IMR-90 (cell line): Measurements from ENCODE around the gene CTNND2. TPM values are rescaled to one million over a fixed set of nuclear protein-coding genes. Genes with fewer than 3 reads are reported as not detected.

Experiments
- ATAC-seq: fragments of 200-7000 bp; cut with Tn5 transposase; 2 replicates; pipeline ENCODE4 v1.9.1; 2020; ENCODE audit warnings: low read depth, mild to moderate bottlenecking, moderate library complexity
- BruUV-seq: library from RNA; stranded (reverse); fragments of 400-500 nt; replicated peaks from 2 replicates; lab custom pipeline; 2021; lab: Mats Ljungman, UMichigan
- CTCF ChIA-PET: fragments of 300-600 bp; formaldehyde crosslinking; extraction: SDS; loops from one replicate; lab custom pipeline; 2021; ENCODE audit warnings: antibody characterized with exemption; lab: Yijun Ruan, JAX
- POLR2A ChIA-PET: fragments of 300-600 bp; sonication (Branson Sonifier 250); formaldehyde crosslinking; loops from one replicate; lab custom pipeline; 2022; ENCODE audit warnings: antibody characterized with exemption; ENCODE audit not compliant: unreplicated experiment; lab: Charles Lee
- DNase-seq: peaks from one replicate; pipeline ENCODE4 v3.0.0; 2013
- H2AFZ ChIP-seq: replicated peaks from 2 replicates; pipeline ENCODE3; 2013; ENCODE audit warnings: low read length, mild to moderate bottlenecking; ENCODE audit not compliant: poor library complexity
- H2AK5ac ChIP-seq: 2 replicates; pipeline ENCODE4 v1.6.1; 2013; ENCODE audit warnings: low read depth, low read length, inconsistent platforms
- H2AK9ac ChIP-seq: replicated peaks from 2 replicates; pipeline ENCODE3; 2013; ENCODE audit warnings: mild to moderate bottlenecking, low read depth, low read length, moderate library complexity; ENCODE audit not compliant: poor library complexity
- H2BK120ac ChIP-seq: 2 replicates; pipeline ENCODE4 v1.6.1; 2013; ENCODE audit warnings: low read depth, low read length, inconsistent platforms
- H2BK15ac ChIP-seq: 3 replicates; pipeline ENCODE4 v1.6.1; 2013; ENCODE audit warnings: low read depth, low read length, inconsistent platforms
- H2BK20ac ChIP-seq: 2 replicates; pipeline ENCODE4 v1.6.1; 2013; ENCODE audit warnings: low read depth, mild to moderate bottlenecking, inconsistent platforms, low read length, moderate library complexity
- H2BK5ac ChIP-seq: 2 replicates; pipeline ENCODE4 v1.6.1; 2013; ENCODE audit warnings: mild to moderate bottlenecking, low read depth, low read length, inconsistent platforms; ENCODE audit not compliant: poor library complexity, severe bottlenecking
- H3K14ac ChIP-seq: replicated peaks from 2 replicates; pipeline ENCODE4 v1.6.1; 2013; ENCODE audit warnings: low read depth, low read length, inconsistent platforms
- H3K18ac ChIP-seq: 2 replicates; pipeline ENCODE4 v1.6.1; 2013; ENCODE audit warnings: low read depth, low read length, control low read depth
- H3K23ac ChIP-seq: 2 replicates; pipeline ENCODE4 v1.6.1; 2013; ENCODE audit warnings: low read depth, low read length, inconsistent platforms
- H3K27ac ChIP-seq: 2 replicates; pipeline ENCODE4 v1.5.1; 2013; ENCODE audit warnings: mild to moderate bottlenecking, control low read depth, low read length; ENCODE audit not compliant: insufficient read depth
- H3K27me3 ChIP-seq: 2 replicates; pipeline ENCODE4 v1.6.1; 2013; ENCODE audit warnings: low read length; ENCODE audit not compliant: control insufficient read depth, insufficient read depth
- H3K36me3 ChIP-seq: 2 replicates; pipeline ENCODE4 v1.6.1; 2013; ENCODE audit warnings: low read length, mixed read lengths; ENCODE audit not compliant: control insufficient read depth, insufficient read depth
- H3K4ac ChIP-seq: 2 replicates; pipeline ENCODE4 v1.6.1; 2013; ENCODE audit warnings: low read depth, low read length, inconsistent platforms
- H3K4me1 ChIP-seq: 2 replicates; pipeline ENCODE4 v1.6.1; 2013; ENCODE audit warnings: low read length, mixed read lengths; ENCODE audit not compliant: control insufficient read depth, insufficient read depth
- H3K4me2 ChIP-seq: 2 replicates; pipeline ENCODE4 v1.6.1; 2013; ENCODE audit warnings: low read depth, mild to moderate bottlenecking, control low read depth, low read length, moderate library complexity
- H3K4me3 ChIP-seq: 2 replicates; pipeline ENCODE4 v1.5.1; 2013; ENCODE audit warnings: low read depth, mild to moderate bottlenecking, control low read depth, low read length, moderate library complexity; ENCODE audit not compliant: insufficient read depth
- H3K56ac ChIP-seq: 2 replicates; pipeline ENCODE4 v1.6.1; 2013; ENCODE audit warnings: low read length, inconsistent platforms; ENCODE audit not compliant: insufficient read depth; ENCODE audit errors: extremely low read depth
- H3K79me1 ChIP-seq, 2 experiments: 2 replicates each; pipeline ENCODE4 v1.6.1; 2013; ENCODE audit warnings: low read length in 2 of 2, inconsistent platforms in 1 of 2, low read depth in 1 of 2
- H3K9ac ChIP-seq: 2 replicates; pipeline ENCODE4 v1.6.1; 2013; ENCODE audit warnings: low read depth, low read length, control low read depth
- H3K9me1 ChIP-seq: 2 replicates; pipeline ENCODE4 v1.6.1; 2013; ENCODE audit warnings: low read length, inconsistent platforms; ENCODE audit not compliant: insufficient read depth
- H3K9me3 ChIP-seq: 2 replicates; pipeline ENCODE4 v1.6.1; 2013; ENCODE audit warnings: low read length; ENCODE audit not compliant: control insufficient read depth, insufficient read depth
- H4K20me1 ChIP-seq: 2 replicates; pipeline ENCODE4 v1.6.1; 2013; ENCODE audit warnings: low read length, inconsistent platforms; ENCODE audit not compliant: insufficient read depth
- H4K5ac ChIP-seq: 2 replicates; pipeline ENCODE4 v1.6.1; 2013; ENCODE audit warnings: mild to moderate bottlenecking, low read depth, low read length, control low read depth
- H4K8ac ChIP-seq, 2 experiments: 2 replicates each; pipeline ENCODE4 v1.6.1; 2013; ENCODE audit warnings: low read depth in 2 of 2, low read length in 2 of 2, control low read depth in 1 of 2, inconsistent platforms in 1 of 2
- H4K91ac ChIP-seq: 2 replicates; pipeline ENCODE4 v1.6.1; 2013; ENCODE audit warnings: low read depth, low read length, inconsistent platforms; ENCODE audit not compliant: insufficient read depth
- FOS ChIP-seq: fragments of 150-350 bp; IDR thresholded peaks from 2 replicates; pipeline ENCODE4 v1.6.1; 2016; ENCODE audit warnings: low read depth, low read length
- MAZ ChIP-seq: IDR thresholded peaks from 2 replicates; pipeline ENCODE4 v1.6.1; 2012; ENCODE audit warnings: low read depth, mild to moderate bottlenecking, low read length, improper control_type of control experiment, moderate library complexity, borderline replicate concordance
- SMC3 ChIP-seq: fragments of 150-350 bp; IDR thresholded peaks from 2 replicates; pipeline ENCODE4 v1.6.1; 2016; ENCODE audit warnings: low read depth, mild to moderate bottlenecking, antibody characterized with exemption, low read length, moderate library complexity
- WGBS, 2 experiments: methylation state at CpG; one replicate each; pipeline versions ENCODE4 v1.1.5 to v1.1.7; 2013; ENCODE audit warnings: missing lambda C conversion rate in 2 of 2; ENCODE audit not compliant: insufficient read length in 1 of 2; ENCODE audit errors: extremely low coverage in 2 of 2; 5-methylcytosine and 5-hydroxymethylcytosine counted together
- dilution Hi-C: fragments of 300-500 bp; cut with HindIII; formaldehyde crosslinking; loops from one replicate; pipeline ENCODE4 v1.14.3; 2018; ENCODE audit warnings: low sequenced_read_pairs; ENCODE audit not compliant: unreplicated experiment
- in situ Hi-C: fragments of 300-500 bp; cut with MboI; formaldehyde crosslinking; loops from 3 replicates; pipeline ENCODE4 v1.14.3; 2019; ENCODE audit warnings: low sequenced_read_pairs, inconsistent platforms, mixed read lengths
- intact Hi-C: fragments of 100-400 bp; cut with micrococcal nuclease; formaldehyde crosslinking; loops from 2 replicates; pipeline ENCODE4 v1.10.0; 2022
- polyA plus RNA-seq, 3 experiments: library from polyadenylated mRNA; depleted of rRNA; stranded (reverse); fragments of >200 nt; gene quantifications; 2 replicates each; pipeline ENCODE4 v1.2.3, GENCODE V29; 2012; ENCODE audit warnings: low replicate concordance in 1 of 3
- total RNA-seq: library from RNA; depleted of rRNA; stranded (reverse); fragments of >200 nt; gene quantifications from 2 replicates; pipeline ENCODE4 v1.2.3, GENCODE V29; 2012

The CTNND2 gene
- total and polyA plus RNA-seq, 2 of the 4 experiments (the other 2 are of a cell fraction): not detected

DNA sequence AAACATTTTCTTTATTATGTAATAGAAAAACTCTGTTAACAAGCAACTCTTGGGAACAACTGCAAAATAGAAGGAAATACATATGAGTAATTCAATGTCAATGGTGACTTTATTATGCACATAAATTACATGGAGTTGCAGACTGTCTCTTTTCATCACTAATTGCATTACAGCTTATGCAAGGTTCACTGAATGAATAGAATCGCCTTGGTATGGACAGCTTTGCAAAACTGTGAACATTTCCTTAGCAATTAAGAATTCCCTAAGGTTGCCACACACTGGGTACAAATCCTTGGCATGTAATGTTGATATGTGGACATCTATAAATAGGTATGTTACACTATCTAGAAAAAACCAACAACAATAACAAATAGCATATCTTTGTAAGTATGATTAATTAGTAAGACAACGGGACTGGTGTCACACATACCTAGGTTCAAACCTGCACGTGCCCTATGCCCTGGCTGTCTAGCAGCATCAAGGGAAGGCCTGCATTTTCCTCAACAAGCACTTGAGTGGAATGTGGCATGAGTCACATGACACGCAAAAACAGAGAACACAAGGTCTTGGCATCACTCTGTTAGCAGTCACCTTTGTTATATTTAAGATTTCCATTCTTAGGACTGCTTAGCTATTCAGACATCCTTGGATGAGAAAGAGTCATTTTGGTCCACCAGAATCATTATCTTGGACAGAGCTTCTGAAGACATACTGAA, 263.9 kb downstream of the CTNND2 start:
- no peak overlapping the region for H3K18ac ChIP-seq
- H3K9me1 ChIP-seq: no peaks in the 10 kb centered on the region
- no peak overlapping the region for H2BK5ac ChIP-seq
- no peak overlapping the region for H3K4ac ChIP-seq
- no peak overlapping the region for H2AK5ac ChIP-seq
- no peak overlapping the region for H3K56ac ChIP-seq
- H3K36me3 ChIP-seq: no peaks in the 10 kb centered on the region
- TF ChIP-seq FOS (no peak), SMC3 (no peak), MAZ (no peak)
- no peak overlapping the region for H2AK9ac ChIP-seq
- BruUV-seq: no TSS peak
- no peak overlapping the region for H2BK120ac ChIP-seq
- H2BK15ac ChIP-seq: no peak overlapping the region
- WGBS, 2 experiments: no CpG with 5 or more reads among the region's 4 CpGs
- H3K27me3 ChIP-seq: no peaks in the 10 kb centered on the region
- no peak overlapping the region for H2BK20ac ChIP-seq
- no peak for DNase-seq
- no peak overlapping the region for H3K14ac ChIP-seq
- H4K5ac ChIP-seq: no peak overlapping the region
- H3K4me3 ChIP-seq: no peak overlapping the region
- in situ Hi-C loops: no loop called here
- no peak overlapping the region for H2AFZ ChIP-seq
- peaks cover 7% of the 10 kb centered on the region for H3K9me3 ChIP-seq
- no peaks in the 10 kb centered on the region for H3K4me1 ChIP-seq
- CTCF ChIA-PET: no interaction called here
- H4K20me1 ChIP-seq: no peaks in the 10 kb centered on the region
- H3K4me2 ChIP-seq: no peak overlapping the region
- no peak overlapping the region for H3K23ac ChIP-seq
- no peak overlapping the region for H4K91ac ChIP-seq
- intact Hi-C loops: no loop called here
- dilution Hi-C loops: no loop called here
- POLR2A ChIA-PET: no interaction called here
- no peak overlapping the region for H4K8ac ChIP-seq
- no peaks in the 10 kb centered on the region for H3K79me1 ChIP-seq
- H3K9ac ChIP-seq: no peak overlapping the region
- no peak for ATAC-seq
- H3K27ac ChIP-seq: no peak overlapping the region
